ENCODE results near the gene SPINK8. TPM values are rescaled to one million over a fixed set of nuclear protein-coding genes. Genes with fewer than 3 reads are reported as not detected.

Gene SPINK8
- total RNA-seq, 1 donor from 2014 or later = not detected

- intact Hi-C loops (cut with DNase I) = no loop called here
- no peaks in the 10 kb centered on the region for H3K27me3 ChIP-seq
- TF ChIP-seq, protein P1, sequence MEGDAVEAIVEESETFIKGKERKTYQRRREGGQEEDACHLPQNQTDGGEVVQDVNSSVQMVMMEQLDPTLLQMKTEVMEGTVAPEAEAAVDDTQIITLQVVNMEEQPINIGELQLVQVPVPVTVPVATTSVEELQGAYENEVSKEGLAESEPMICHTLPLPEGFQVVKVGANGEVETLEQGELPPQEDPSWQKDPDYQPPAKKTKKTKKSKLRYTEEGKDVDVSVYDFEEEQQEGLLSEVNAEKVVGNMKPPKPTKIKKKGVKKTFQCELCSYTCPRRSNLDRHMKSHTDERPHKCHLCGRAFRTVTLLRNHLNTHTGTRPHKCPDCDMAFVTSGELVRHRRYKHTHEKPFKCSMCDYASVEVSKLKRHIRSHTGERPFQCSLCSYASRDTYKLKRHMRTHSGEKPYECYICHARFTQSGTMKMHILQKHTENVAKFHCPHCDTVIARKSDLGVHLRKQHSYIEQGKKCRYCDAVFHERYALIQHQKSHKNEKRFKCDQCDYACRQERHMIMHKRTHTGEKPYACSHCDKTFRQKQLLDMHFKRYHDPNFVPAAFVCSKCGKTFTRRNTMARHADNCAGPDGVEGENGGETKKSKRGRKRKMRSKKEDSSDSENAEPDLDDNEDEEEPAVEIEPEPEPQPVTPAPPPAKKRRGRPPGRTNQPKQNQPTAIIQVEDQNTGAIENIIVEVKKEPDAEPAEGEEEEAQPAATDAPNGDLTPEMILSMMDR (IDR thresholded peaks at IDR 0.05) = no peak
- H3K4me3 ChIP-seq = no peak overlapping the region
- no peak for DNase-seq (ENCODE audit: low spot score in 2 of 2)
- H3K9me3 ChIP-seq = no peaks in the 10 kb centered on the region
- no peaks in the 10 kb centered on the region for H3K4me1 ChIP-seq
- peaks cover 12 to 25% of the 10 kb centered on the region in 2 donors for H3K36me3 ChIP-seq
- no peak overlapping the region for H3K27ac ChIP-seq
Measured at GRCh38 chr3:48269592-48269991, 63.9 kb downstream of the SPINK8 start.

DNA sequence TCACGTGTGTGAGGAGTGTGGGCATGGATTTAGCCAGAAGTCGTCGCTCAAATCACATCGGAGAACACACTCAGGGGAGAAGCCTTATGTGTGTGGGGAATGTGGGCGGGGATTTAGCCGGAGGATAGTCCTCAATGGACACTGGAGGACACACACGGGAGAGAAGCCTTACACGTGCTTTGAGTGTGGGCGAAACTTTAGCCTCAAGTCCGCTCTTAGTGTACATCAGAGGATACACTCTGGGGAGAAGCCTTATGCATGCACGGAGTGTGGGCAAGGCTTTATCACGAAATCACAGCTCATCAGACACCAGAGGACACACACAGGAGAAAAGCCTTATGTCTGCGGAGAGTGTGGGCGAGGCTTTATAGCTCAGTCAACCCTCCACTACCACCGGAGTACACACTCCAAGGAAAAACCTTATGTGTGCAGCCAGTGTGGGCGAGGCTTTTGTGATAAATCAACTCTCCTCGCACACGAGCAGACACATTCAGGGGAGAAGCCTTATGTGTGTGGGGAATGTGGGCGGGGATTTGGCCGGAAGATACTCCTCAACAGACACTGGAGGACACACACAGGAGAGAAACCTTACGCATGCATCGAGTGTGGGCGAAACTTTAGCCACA, 64.4 kb downstream of the SPINK8 start:
- Histone ChIP-seq H3K36me3 (peaks cover 17 to 25% of the 10 kb centered on the region in 2 donors), H3K27me3 (no peaks in the 10 kb centered on the region), H3K27ac (no peak overlapping the region), H3K4me1 (no peaks in the 10 kb centered on the region), H3K9me3 (no peaks in the 10 kb centered on the region), H3K4me3 (no peak overlapping the region)
- no peak for DNase-seq (ENCODE audit: low spot score in 2 of 2)
- intact Hi-C loops (cut with DNase I) = no loop called here
- TF ChIP-seq, protein P1 (IDR thresholded peaks at IDR 0.05) = no peak

- Histone ChIP-seq H3K9me3 (no peaks in the 10 kb centered on the region), H3K27me3 (no peaks in the 10 kb centered on the region), H3K4me3 (no peak overlapping the region), H3K4me1 (no peaks in the 10 kb centered on the region), H3K36me3 (peaks cover 20 to 25% of the 10 kb centered on the region in 2 donors), H3K27ac (no peak overlapping the region)
- TF ChIP-seq, protein P1 (IDR thresholded peaks at IDR 0.05) = no peak
- intact Hi-C loops (cut with DNase I) = no loop called here
- DNase-seq (ENCODE audit: low spot score in 2 of 2) = no peak
Measured at GRCh38 chr3:48268381-48268935, 65.0 kb downstream of the SPINK8 start.

GRCh38 chr3:48267782-48268181, 65.7 kb downstream of the SPINK8 start:
- TF ChIP-seq, protein P1 (IDR thresholded peaks at IDR 0.05) = no peak
- Histone ChIP-seq H3K9me3 (no peaks in the 10 kb centered on the region), H3K36me3 (peaks cover 26 to 27% of the 10 kb centered on the region in 2 donors), H3K27ac (no peak overlapping the region), H3K27me3 (no peaks in the 10 kb centered on the region), H3K4me1 (no peaks in the 10 kb centered on the region), H3K4me3 (no peak overlapping the region)
- DNase-seq (ENCODE audit: low spot score in 2 of 2) = no peak
- intact Hi-C loops (cut with DNase I) = no loop called here

- TF ChIP-seq, protein P1 (IDR thresholded peaks at IDR 0.05) = no peak
- no peak overlapping the region for H3K27ac ChIP-seq
- H3K27me3 ChIP-seq = no peaks in the 10 kb centered on the region
- no peaks in the 10 kb centered on the region for H3K4me1 ChIP-seq
- intact Hi-C loops (cut with DNase I) = no loop called here
- H3K36me3 ChIP-seq = peaks cover 15 to 21% of the 10 kb centered on the region in 2 donors
- H3K4me3 ChIP-seq = no peak overlapping the region
- no peak for DNase-seq (ENCODE audit: low spot score in 2 of 2)
- no peaks in the 10 kb centered on the region for H3K9me3 ChIP-seq
Measured at GRCh38 chr3:48258530-48258929, 74.9 kb downstream of the SPINK8 start.

Other genes with a start within 250 kb of the SPINK8 start
- not detected for gene CDC25A, start 145.2 kb downstream of the SPINK8 start, total RNA-seq
- not detected for gene CAMP, start 110.2 kb downstream of the SPINK8 start, total RNA-seq
- gene ZNF589, start 92.6 kb downstream of the SPINK8 start, total RNA-seq = 3.7 TPM
- gene NME6, start 32.3 kb downstream of the SPINK8 start, total RNA-seq = 11.0 TPM
- gene FBXW12, start 38.6 kb upstream of the SPINK8 start, total RNA-seq = not detected
- 160 TPM for gene PLXNB1, start 96.4 kb upstream of the SPINK8 start, total RNA-seq
- 19.3 TPM for gene CCDC51, start 106.5 kb upstream of the SPINK8 start, total RNA-seq
- 142 TPM for gene TMA7, start 106.6 kb upstream of the SPINK8 start, total RNA-seq
- 9.0 TPM for gene ATRIP, start 113.1 kb upstream of the SPINK8 start, total RNA-seq
- gene SHISA5, start 170.5 kb upstream of the SPINK8 start, total RNA-seq = 218 TPM
- gene PFKFB4, start 223.1 kb upstream of the SPINK8 start, total RNA-seq = 3.7 TPM
- not detected for gene UCN2, start 230.1 kb upstream of the SPINK8 start, total RNA-seq